Measurements from ENCODE around the gene PPM1F.

The PPM1F gene

DNA sequence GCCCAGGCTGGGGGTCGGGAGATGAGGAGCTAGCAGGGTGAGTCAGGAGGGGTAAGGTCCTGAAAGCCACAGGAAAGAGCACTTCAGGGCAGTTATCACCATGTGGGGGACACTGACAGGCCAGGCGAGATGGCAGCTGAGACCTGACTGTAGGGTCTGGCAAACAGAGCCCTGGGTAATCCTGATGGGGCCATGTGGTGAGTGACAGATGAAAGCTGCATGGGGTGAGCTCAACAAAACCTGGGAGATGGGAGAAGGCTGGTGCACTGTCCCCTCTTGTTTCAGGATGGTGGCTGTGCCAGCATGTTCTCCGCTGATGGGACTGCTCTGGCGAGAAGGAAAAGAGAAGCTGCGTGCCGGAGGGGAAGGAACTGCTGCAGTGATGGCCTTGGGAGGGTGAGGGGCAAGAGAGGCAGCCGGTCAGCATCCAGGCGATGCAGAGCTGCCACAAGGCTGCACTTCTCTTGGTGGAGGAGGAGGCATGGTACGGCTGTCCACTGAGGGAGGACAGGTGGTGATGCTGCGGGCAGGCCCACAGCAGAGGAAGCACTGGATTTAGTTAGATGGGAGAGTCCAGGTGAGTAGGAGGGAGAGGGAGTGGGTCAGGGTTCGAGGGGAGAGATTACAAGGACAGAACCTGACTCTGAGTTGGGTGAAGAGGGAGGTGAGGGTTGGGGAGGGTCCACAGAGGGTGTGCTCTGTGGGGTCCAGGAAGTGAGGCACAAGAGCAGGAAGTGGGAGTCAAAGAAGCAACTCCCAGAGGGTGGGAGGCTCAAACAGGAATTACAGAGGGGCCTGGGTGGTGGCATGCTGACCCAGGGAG lies 26.1 kb upstream of the PPM1F start:
- Histone ChIP-seq H2BK120ac (ENCODE audit: low read depth, low read length) (no peak overlapping the region), H3K18ac (ENCODE audit: low read length) (no peak overlapping the region), H2AK5ac (ENCODE audit: low read length) (no peak overlapping the region), H4K5ac (ENCODE audit: low read length) (no peak overlapping the region), H4K8ac (ENCODE audit: low read depth, low read length) (no peak overlapping the region), H3K56ac (ENCODE audit: low read length) (no peak overlapping the region), H3K79me1 (ENCODE audit: low read length) (peaks cover 8% of the 10 kb centered on the region), H2BK15ac (replicated peaks; ENCODE audit: low read depth) (no peak overlapping the region), H3K27ac (ENCODE audit: low read depth, low read length) (no peak overlapping the region), H2BK5ac (ENCODE audit: low read length) (no peak overlapping the region), H3K4me2 (ENCODE audit: low read length) (no peak overlapping the region), H3K4me1 (ENCODE audit: control insufficient read depth, low read depth, low read length) (no peaks in the 10 kb centered on the region), H3K23ac (ENCODE audit: low read length) (no peak overlapping the region), H3K9ac (ENCODE audit: low read length) (no peak overlapping the region), H3K79me2 (ENCODE audit: control insufficient read depth, insufficient read depth, low read length) (peaks cover 7% of the 10 kb centered on the region), H3K36me3 (ENCODE audit: control insufficient read depth, insufficient read depth, low read length) (peaks cover 2% of the 10 kb centered on the region), H3K4me3 (ENCODE audit: low read length) (no peak overlapping the region), H3K4ac (ENCODE audit: low read depth, low read length) (no peak overlapping the region), H3K27me3 (ENCODE audit: insufficient read depth, low read length, poor library complexity) (no peaks in the 10 kb centered on the region)
- WGBS (ENCODE audit: extremely low coverage, insufficient coverage, low lambda C conversion rate) = no CpG with 5 or more reads among the region's 11 CpGs
- DNase-seq = no peak

DNA sequence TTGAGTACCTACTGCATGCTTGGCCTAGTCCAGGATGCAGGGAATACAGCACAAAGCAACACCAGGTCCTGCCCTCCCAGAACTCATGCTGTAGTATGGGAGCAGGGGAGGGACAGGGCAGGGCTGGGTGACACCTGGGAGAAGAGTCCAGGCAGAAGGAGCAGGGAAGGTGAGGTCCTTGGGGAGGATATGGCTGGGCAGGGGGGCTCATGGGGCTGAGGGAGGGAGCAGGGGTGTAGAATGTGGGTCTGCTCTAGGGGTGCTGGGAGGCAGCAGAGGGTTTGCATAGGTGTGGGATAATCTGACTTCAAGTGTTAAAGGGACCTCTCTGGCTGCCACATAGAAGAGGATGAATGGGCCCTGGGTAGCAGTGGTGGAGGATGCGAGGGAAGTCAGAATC lies 25.2 kb upstream of the PPM1F start:
- DNase-seq = no peak

GRCh38 chr22:21975854-21976345 lies 23.3 kb upstream of the PPM1F start:
- no peak overlapping the region for H3K4me2 ChIP-seq (ENCODE audit: low read length)
- no peak overlapping the region for H2AK5ac ChIP-seq (ENCODE audit: low read length)
- H2BK120ac ChIP-seq (ENCODE audit: low read depth, low read length) = no peak overlapping the region
- H3K4me1 ChIP-seq (ENCODE audit: control insufficient read depth, low read depth, low read length) = no peaks in the 10 kb centered on the region
- no peak overlapping the region for H3K23ac ChIP-seq (ENCODE audit: low read length)
- H3K27ac ChIP-seq (ENCODE audit: low read depth, low read length) = no peak overlapping the region
- H4K8ac ChIP-seq (ENCODE audit: low read depth, low read length) = no peak overlapping the region
- H3K56ac ChIP-seq (ENCODE audit: low read length) = no peak overlapping the region
- H2BK15ac ChIP-seq (replicated peaks; ENCODE audit: low read depth) = no peak overlapping the region
- H3K79me2 ChIP-seq (ENCODE audit: control insufficient read depth, insufficient read depth, low read length) = no peaks in the 10 kb centered on the region
- H3K18ac ChIP-seq (ENCODE audit: low read length) = no peak overlapping the region
- H3K79me1 ChIP-seq (ENCODE audit: low read length) = peaks cover 4% of the 10 kb centered on the region
- no CpG with 5 or more reads among the region's 5 CpGs for WGBS (ENCODE audit: extremely low coverage, insufficient coverage, low lambda C conversion rate)
- no peak overlapping the region for H4K5ac ChIP-seq (ENCODE audit: low read length)
- no peak overlapping the region for H3K9ac ChIP-seq (ENCODE audit: low read length)
- no peaks in the 10 kb centered on the region for H3K27me3 ChIP-seq (ENCODE audit: insufficient read depth, low read length, poor library complexity)
- no peak for DNase-seq
- H3K36me3 ChIP-seq (ENCODE audit: control insufficient read depth, insufficient read depth, low read length) = peaks cover 7% of the 10 kb centered on the region
- H3K4ac ChIP-seq (ENCODE audit: low read depth, low read length) = no peak overlapping the region
- H2BK5ac ChIP-seq (ENCODE audit: low read length) = no peak overlapping the region
- H3K4me3 ChIP-seq (ENCODE audit: low read length) = no peak overlapping the region

More for the DNA sequence above, 25.2 kb upstream of the PPM1F start:
- H3K4me2 ChIP-seq (ENCODE audit: low read length) = no peak overlapping the region
- no peak overlapping the region for H2BK15ac ChIP-seq (replicated peaks; ENCODE audit: low read depth)
- no peak overlapping the region for H3K4me3 ChIP-seq (ENCODE audit: low read length)
- H3K79me1 ChIP-seq (ENCODE audit: low read length) = peaks cover 8% of the 10 kb centered on the region
- H3K56ac ChIP-seq (ENCODE audit: low read length) = no peak overlapping the region
- H3K23ac ChIP-seq (ENCODE audit: low read length) = no peak overlapping the region
- no peak overlapping the region for H4K8ac ChIP-seq (ENCODE audit: low read depth, low read length)
- H3K27me3 ChIP-seq (ENCODE audit: insufficient read depth, low read length, poor library complexity) = no peaks in the 10 kb centered on the region
- H3K18ac ChIP-seq (ENCODE audit: low read length) = no peak overlapping the region
- no CpG with 5 or more reads among the region's 1 CpG for WGBS (ENCODE audit: extremely low coverage, insufficient coverage, low lambda C conversion rate)
- no peak overlapping the region for H2AK5ac ChIP-seq (ENCODE audit: low read length)
- H3K4ac ChIP-seq (ENCODE audit: low read depth, low read length) = no peak overlapping the region
- no peak overlapping the region for H4K5ac ChIP-seq (ENCODE audit: low read length)
- peaks cover 7% of the 10 kb centered on the region for H3K79me2 ChIP-seq (ENCODE audit: control insufficient read depth, insufficient read depth, low read length)
- H3K36me3 ChIP-seq (ENCODE audit: control insufficient read depth, insufficient read depth, low read length) = peaks cover 2% of the 10 kb centered on the region
- H3K4me1 ChIP-seq (ENCODE audit: control insufficient read depth, low read depth, low read length) = no peaks in the 10 kb centered on the region
- H3K9ac ChIP-seq (ENCODE audit: low read length) = no peak overlapping the region
- no peak overlapping the region for H2BK5ac ChIP-seq (ENCODE audit: low read length)
- H2BK120ac ChIP-seq (ENCODE audit: low read depth, low read length) = no peak overlapping the region
- H3K27ac ChIP-seq (ENCODE audit: low read depth, low read length) = no peak overlapping the region

DNA sequence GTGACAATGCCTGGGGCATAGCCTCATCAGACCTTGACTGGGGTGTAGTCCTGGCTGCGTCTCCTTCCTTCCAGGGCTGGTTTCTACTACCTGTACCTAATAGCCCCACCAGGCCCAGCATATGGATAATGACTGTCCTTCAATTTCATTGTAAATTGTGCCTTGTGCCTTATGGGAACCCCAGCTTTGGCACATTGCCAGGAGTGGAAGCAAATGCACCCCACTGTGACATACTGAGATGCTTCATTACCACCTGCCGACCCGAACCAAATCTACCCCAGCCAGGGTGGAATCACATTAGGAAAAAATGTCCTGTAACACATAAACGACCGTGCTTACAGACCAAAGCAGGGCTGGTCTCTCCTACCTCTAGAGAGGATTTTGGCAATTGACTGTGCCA lies 22.6 kb upstream of the PPM1F start:
- no peak overlapping the region for H4K8ac ChIP-seq (ENCODE audit: low read depth, low read length)
- H2AK5ac ChIP-seq (ENCODE audit: low read length) = no peak overlapping the region
- peaks cover 7% of the 10 kb centered on the region for H3K36me3 ChIP-seq (ENCODE audit: control insufficient read depth, insufficient read depth, low read length)
- H3K18ac ChIP-seq (ENCODE audit: low read length) = no peak overlapping the region
- peaks cover 4% of the 10 kb centered on the region for H3K79me1 ChIP-seq (ENCODE audit: low read length)
- H3K56ac ChIP-seq (ENCODE audit: low read length) = no peak overlapping the region
- H3K27ac ChIP-seq (ENCODE audit: low read depth, low read length) = no peak overlapping the region
- no peak overlapping the region for H2BK5ac ChIP-seq (ENCODE audit: low read length)
- no peaks in the 10 kb centered on the region for H3K27me3 ChIP-seq (ENCODE audit: insufficient read depth, low read length, poor library complexity)
- H3K4me2 ChIP-seq (ENCODE audit: low read length) = no peak overlapping the region
- H2BK120ac ChIP-seq (ENCODE audit: low read depth, low read length) = no peak overlapping the region
- H3K9ac ChIP-seq (ENCODE audit: low read length) = no peak overlapping the region
- no peak overlapping the region for H3K4ac ChIP-seq (ENCODE audit: low read depth, low read length)
- no peaks in the 10 kb centered on the region for H3K79me2 ChIP-seq (ENCODE audit: control insufficient read depth, insufficient read depth, low read length)
- no peak for DNase-seq
- WGBS (ENCODE audit: extremely low coverage, insufficient coverage, low lambda C conversion rate) = no CpG with 5 or more reads among the region's 5 CpGs
- no peak overlapping the region for H3K23ac ChIP-seq (ENCODE audit: low read length)
- no peaks in the 10 kb centered on the region for H3K4me1 ChIP-seq (ENCODE audit: control insufficient read depth, low read depth, low read length)
- H4K5ac ChIP-seq (ENCODE audit: low read length) = no peak overlapping the region
- H3K4me3 ChIP-seq (ENCODE audit: low read length) = no peak overlapping the region
- H2BK15ac ChIP-seq (replicated peaks; ENCODE audit: low read depth) = no peak overlapping the region

GRCh38 chr22:21974058-21974649 lies 21.5 kb upstream of the PPM1F start:
- Histone ChIP-seq H2BK5ac (ENCODE audit: low read length) (no peak overlapping the region), H3K18ac (ENCODE audit: low read length) (no peak overlapping the region), H3K79me1 (ENCODE audit: low read length) (peaks cover 4% of the 10 kb centered on the region), H4K5ac (ENCODE audit: low read length) (no peak overlapping the region), H2AK5ac (ENCODE audit: low read length) (no peak overlapping the region), H2BK120ac (ENCODE audit: low read depth, low read length) (no peak overlapping the region), H3K56ac (ENCODE audit: low read length) (no peak overlapping the region), H3K79me2 (ENCODE audit: control insufficient read depth, insufficient read depth, low read length) (no peaks in the 10 kb centered on the region), H3K23ac (ENCODE audit: low read length) (no peak overlapping the region), H3K4me3 (ENCODE audit: low read length) (no peak overlapping the region), H2BK15ac (replicated peaks; ENCODE audit: low read depth) (no peak overlapping the region), H3K4me1 (ENCODE audit: control insufficient read depth, low read depth, low read length) (no peaks in the 10 kb centered on the region), H3K27ac (ENCODE audit: low read depth, low read length) (no peak overlapping the region), H4K8ac (ENCODE audit: low read depth, low read length) (no peak overlapping the region), H3K4me2 (ENCODE audit: low read length) (no peak overlapping the region), H3K36me3 (ENCODE audit: control insufficient read depth, insufficient read depth, low read length) (peaks cover 9% of the 10 kb centered on the region), H3K27me3 (ENCODE audit: insufficient read depth, low read length, poor library complexity) (no peaks in the 10 kb centered on the region), H3K4ac (ENCODE audit: low read depth, low read length) (no peak overlapping the region), H3K9ac (ENCODE audit: low read length) (no peak overlapping the region)
- no CpG with 5 or more reads among the region's 12 CpGs for WGBS (ENCODE audit: extremely low coverage, insufficient coverage, low lambda C conversion rate)
- DNase-seq = no peak

Data from mesendoderm (in vitro differentiated cells).